IMR-90 (cell line): ENCODE measurements around the gene TRAF7. TPM values are rescaled to one million over a fixed set of nuclear protein-coding genes. Genes with fewer than 3 reads are reported as not detected.

ENCODE experiments used
- ATAC-seq: fragments of 200-7000 bp; cut with Tn5 transposase; 2 replicates; pipeline ENCODE4 v1.9.1; 2020; ENCODE audit warnings: low read depth, mild to moderate bottlenecking, moderate library complexity
- BruUV-seq: library from RNA; stranded (reverse); fragments of 400-500 nt; replicated peaks from 2 replicates; lab custom pipeline; 2021; lab: Mats Ljungman, UMichigan
- CTCF ChIA-PET: fragments of 300-600 bp; formaldehyde crosslinking; extraction: SDS; loops from one replicate; lab custom pipeline; 2021; ENCODE audit warnings: antibody characterized with exemption; lab: Yijun Ruan, JAX
- POLR2A ChIA-PET: fragments of 300-600 bp; sonication (Branson Sonifier 250); formaldehyde crosslinking; loops from one replicate; lab custom pipeline; 2022; ENCODE audit warnings: antibody characterized with exemption; ENCODE audit not compliant: unreplicated experiment; lab: Charles Lee
- DNase-seq: peaks from one replicate; pipeline ENCODE4 v3.0.0; 2013
- H2AFZ ChIP-seq: replicated peaks from 2 replicates; pipeline ENCODE3; 2013; ENCODE audit warnings: low read length, mild to moderate bottlenecking; ENCODE audit not compliant: poor library complexity
- H2AK5ac ChIP-seq: 2 replicates; pipeline ENCODE4 v1.6.1; 2013; ENCODE audit warnings: low read depth, low read length, inconsistent platforms
- H2AK9ac ChIP-seq: replicated peaks from 2 replicates; pipeline ENCODE3; 2013; ENCODE audit warnings: mild to moderate bottlenecking, low read depth, low read length, moderate library complexity; ENCODE audit not compliant: poor library complexity
- H2BK120ac ChIP-seq: 2 replicates; pipeline ENCODE4 v1.6.1; 2013; ENCODE audit warnings: low read depth, low read length, inconsistent platforms
- H2BK15ac ChIP-seq: 3 replicates; pipeline ENCODE4 v1.6.1; 2013; ENCODE audit warnings: low read depth, low read length, inconsistent platforms
- H2BK20ac ChIP-seq: 2 replicates; pipeline ENCODE4 v1.6.1; 2013; ENCODE audit warnings: low read depth, mild to moderate bottlenecking, inconsistent platforms, low read length, moderate library complexity
- H2BK5ac ChIP-seq: 2 replicates; pipeline ENCODE4 v1.6.1; 2013; ENCODE audit warnings: mild to moderate bottlenecking, low read depth, low read length, inconsistent platforms; ENCODE audit not compliant: poor library complexity, severe bottlenecking
- H3K14ac ChIP-seq: replicated peaks from 2 replicates; pipeline ENCODE4 v1.6.1; 2013; ENCODE audit warnings: low read depth, low read length, inconsistent platforms
- H3K18ac ChIP-seq: 2 replicates; pipeline ENCODE4 v1.6.1; 2013; ENCODE audit warnings: low read depth, low read length, control low read depth
- H3K23ac ChIP-seq: 2 replicates; pipeline ENCODE4 v1.6.1; 2013; ENCODE audit warnings: low read depth, low read length, inconsistent platforms
- H3K27ac ChIP-seq: 2 replicates; pipeline ENCODE4 v1.5.1; 2013; ENCODE audit warnings: mild to moderate bottlenecking, control low read depth, low read length; ENCODE audit not compliant: insufficient read depth
- H3K27me3 ChIP-seq: 2 replicates; pipeline ENCODE4 v1.6.1; 2013; ENCODE audit warnings: low read length; ENCODE audit not compliant: control insufficient read depth, insufficient read depth
- H3K36me3 ChIP-seq: 2 replicates; pipeline ENCODE4 v1.6.1; 2013; ENCODE audit warnings: low read length, mixed read lengths; ENCODE audit not compliant: control insufficient read depth, insufficient read depth
- H3K4ac ChIP-seq: 2 replicates; pipeline ENCODE4 v1.6.1; 2013; ENCODE audit warnings: low read depth, low read length, inconsistent platforms
- H3K4me1 ChIP-seq: 2 replicates; pipeline ENCODE4 v1.6.1; 2013; ENCODE audit warnings: low read length, mixed read lengths; ENCODE audit not compliant: control insufficient read depth, insufficient read depth
- H3K4me2 ChIP-seq: 2 replicates; pipeline ENCODE4 v1.6.1; 2013; ENCODE audit warnings: low read depth, mild to moderate bottlenecking, control low read depth, low read length, moderate library complexity
- H3K4me3 ChIP-seq: 2 replicates; pipeline ENCODE4 v1.5.1; 2013; ENCODE audit warnings: low read depth, mild to moderate bottlenecking, control low read depth, low read length, moderate library complexity; ENCODE audit not compliant: insufficient read depth
- H3K56ac ChIP-seq: 2 replicates; pipeline ENCODE4 v1.6.1; 2013; ENCODE audit warnings: low read length, inconsistent platforms; ENCODE audit not compliant: insufficient read depth; ENCODE audit errors: extremely low read depth
- H3K79me1 ChIP-seq, 2 experiments: 2 replicates each; pipeline ENCODE4 v1.6.1; 2013; ENCODE audit warnings: low read length in 2 of 2, inconsistent platforms in 1 of 2, low read depth in 1 of 2
- H3K9ac ChIP-seq: 2 replicates; pipeline ENCODE4 v1.6.1; 2013; ENCODE audit warnings: low read depth, low read length, control low read depth
- H3K9me1 ChIP-seq: 2 replicates; pipeline ENCODE4 v1.6.1; 2013; ENCODE audit warnings: low read length, inconsistent platforms; ENCODE audit not compliant: insufficient read depth
- H3K9me3 ChIP-seq: 2 replicates; pipeline ENCODE4 v1.6.1; 2013; ENCODE audit warnings: low read length; ENCODE audit not compliant: control insufficient read depth, insufficient read depth
- H4K20me1 ChIP-seq: 2 replicates; pipeline ENCODE4 v1.6.1; 2013; ENCODE audit warnings: low read length, inconsistent platforms; ENCODE audit not compliant: insufficient read depth
- H4K5ac ChIP-seq: 2 replicates; pipeline ENCODE4 v1.6.1; 2013; ENCODE audit warnings: mild to moderate bottlenecking, low read depth, low read length, control low read depth
- H4K8ac ChIP-seq, 2 experiments: 2 replicates each; pipeline ENCODE4 v1.6.1; 2013; ENCODE audit warnings: low read depth in 2 of 2, low read length in 2 of 2, control low read depth in 1 of 2, inconsistent platforms in 1 of 2
- H4K91ac ChIP-seq: 2 replicates; pipeline ENCODE4 v1.6.1; 2013; ENCODE audit warnings: low read depth, low read length, inconsistent platforms; ENCODE audit not compliant: insufficient read depth
- FOS ChIP-seq: fragments of 150-350 bp; IDR thresholded peaks from 2 replicates; pipeline ENCODE4 v1.6.1; 2016; ENCODE audit warnings: low read depth, low read length
- MAFK ChIP-seq: IDR thresholded peaks from 2 replicates; pipeline ENCODE4 v1.6.1; 2012; ENCODE audit warnings: low read depth, low read length, improper control_type of control experiment
- MXI1 ChIP-seq: IDR thresholded peaks from 2 replicates; pipeline ENCODE4 v1.6.1; 2012; ENCODE audit warnings: low read depth, mild to moderate bottlenecking, low read length, moderate library complexity, borderline replicate concordance
- NFE2L2 ChIP-seq: fragments of 150-350 bp; IDR thresholded peaks from 2 replicates; pipeline ENCODE4 v1.6.1; 2016; ENCODE audit warnings: low read depth, mild to moderate bottlenecking, low read length
- POLR2A ChIP-seq: IDR thresholded peaks from 2 replicates; pipeline ENCODE4 v1.6.1; 2012; ENCODE audit warnings: mild to moderate bottlenecking, low read depth, low read length
- RAD21 ChIP-seq: IDR thresholded peaks from 2 replicates; pipeline ENCODE4 v1.6.1; 2012; ENCODE audit warnings: low read length, improper control_type of control experiment
- WGBS, 2 experiments: methylation state at CpG; one replicate each; pipeline versions ENCODE4 v1.1.5 to v1.1.7; 2013; ENCODE audit warnings: missing lambda C conversion rate in 2 of 2; ENCODE audit not compliant: insufficient read length in 1 of 2; ENCODE audit errors: extremely low coverage in 2 of 2; 5-methylcytosine and 5-hydroxymethylcytosine counted together
- dilution Hi-C: fragments of 300-500 bp; cut with HindIII; formaldehyde crosslinking; loops from one replicate; pipeline ENCODE4 v1.14.3; 2018; ENCODE audit warnings: low sequenced_read_pairs; ENCODE audit not compliant: unreplicated experiment
- in situ Hi-C: fragments of 300-500 bp; cut with MboI; formaldehyde crosslinking; loops from 3 replicates; pipeline ENCODE4 v1.14.3; 2019; ENCODE audit warnings: low sequenced_read_pairs, inconsistent platforms, mixed read lengths
- intact Hi-C: fragments of 100-400 bp; cut with micrococcal nuclease; formaldehyde crosslinking; loops from 2 replicates; pipeline ENCODE4 v1.10.0; 2022
- polyA plus RNA-seq, 3 experiments: library from polyadenylated mRNA; depleted of rRNA; stranded (reverse); fragments of >200 nt; gene quantifications; 2 replicates each; pipeline ENCODE4 v1.2.3, GENCODE V29; 2012; ENCODE audit warnings: low replicate concordance in 1 of 3
- total RNA-seq: library from RNA; depleted of rRNA; stranded (reverse); fragments of >200 nt; gene quantifications from 2 replicates; pipeline ENCODE4 v1.2.3, GENCODE V29; 2012
- TF ChIP-seq, protein P1 (sequence below): conservative IDR thresholded peaks from 2 replicates; pipeline ENCODE4 v1.5.1; 2012; ENCODE audit warnings: mild to moderate bottlenecking, low read depth, low read length, improper control_type of control experiment
- TF ChIP-seq, protein P2 (sequence below): fragments of 150-350 bp; IDR thresholded peaks from 2 replicates; pipeline ENCODE4 v1.6.1; 2016; ENCODE audit warnings: low read depth, mild to moderate bottlenecking, low read length, moderate library complexity, borderline replicate concordance
- TF ChIP-seq, protein P3 (sequence below): fragments of 150-350 bp; IDR thresholded peaks from 2 replicates; pipeline ENCODE4 v1.6.1; 2017; ENCODE audit warnings: mild to moderate bottlenecking, antibody characterized with exemption, low read length, low read depth

The TRAF7 gene
- total and polyA plus RNA-seq, 2 of the 4 experiments (the other 2 are of a cell fraction), result 29.6 to 52.6 TPM

DNA sequence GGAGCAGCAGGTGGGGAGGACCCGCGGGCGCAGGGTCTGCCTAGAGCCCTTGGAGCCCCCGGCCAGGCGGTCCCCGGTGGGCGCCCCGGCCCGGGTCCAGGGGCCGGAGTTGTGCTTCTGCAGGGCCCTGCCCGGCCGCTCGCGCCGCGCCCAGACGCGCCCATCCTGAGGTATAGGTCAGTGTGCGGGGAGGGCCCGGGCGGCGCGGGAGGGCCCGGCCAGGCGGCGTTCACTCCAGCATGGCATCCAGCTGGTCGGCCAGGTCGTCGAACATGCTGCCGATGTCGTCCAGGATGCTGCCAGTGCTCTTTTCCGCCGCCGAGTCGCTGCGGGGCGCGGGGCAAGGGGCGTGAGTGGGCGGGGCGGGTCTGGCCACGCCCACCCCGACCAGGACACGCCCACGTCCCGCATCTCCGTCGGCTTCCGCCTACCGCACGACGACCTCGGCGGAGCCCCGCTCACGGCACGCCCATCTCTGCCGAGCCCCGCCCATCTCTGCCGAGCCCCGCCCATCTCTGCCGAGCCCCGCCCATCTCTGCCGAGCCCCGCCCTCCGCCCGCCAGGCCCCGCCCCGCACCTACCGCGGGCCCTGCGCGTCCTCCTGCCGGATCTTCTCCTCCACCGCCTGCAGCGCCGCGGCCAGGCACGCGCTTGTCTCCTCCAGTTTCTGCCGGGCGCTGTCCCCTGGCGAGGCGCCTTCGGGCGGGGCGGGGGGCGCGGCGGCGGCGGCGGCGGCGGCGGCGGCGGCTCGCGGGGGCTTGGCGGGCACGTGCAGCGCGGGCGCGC lies 22.9 kb downstream of the TRAF7 start:
- H4K8ac ChIP-seq, result no peak overlapping the region
- H3K9me1 ChIP-seq, result no peaks in the 10 kb centered on the region
- H3K18ac ChIP-seq, result no peak overlapping the region
- H3K27me3 ChIP-seq, result no peaks in the 10 kb centered on the region
- peaks cover 40% of the 10 kb centered on the region for H3K36me3 ChIP-seq
- no peak overlapping the region for H3K27ac ChIP-seq
- ChIA-PET CTCF (no interaction called here), POLR2A (no interaction called here)
- no peak overlapping the region for H2BK120ac ChIP-seq
- intact Hi-C loops, result no loop called here
- H2AK9ac ChIP-seq, result peak overlapping the region; percentile 28
- no peak overlapping the region for H4K5ac ChIP-seq
- no peak overlapping the region for H2AK5ac ChIP-seq
- in situ Hi-C loops, result no loop called here
- ATAC-seq, result peak; percentile 74
- no peak overlapping the region for H2BK15ac ChIP-seq
- H3K9ac ChIP-seq, result no peak overlapping the region
- no peaks in the 10 kb centered on the region for H3K79me1 ChIP-seq
- H2AFZ ChIP-seq, result no peak overlapping the region
- no peak overlapping the region for H3K4me2 ChIP-seq
- no peak overlapping the region for H3K4ac ChIP-seq
- H3K4me3 ChIP-seq, result no peak overlapping the region
- no TSS peak for BruUV-seq
- H4K20me1 ChIP-seq, result peaks cover 7% of the 10 kb centered on the region; the same call in 1 of the 2 replicates
- H2BK20ac ChIP-seq, result no peak overlapping the region
- no peak for TF ChIP-seq NFE2L2
- TF ChIP-seq MXI1, result no peak
- TF ChIP-seq FOS, result no peak
- TF ChIP-seq, protein P1, sequence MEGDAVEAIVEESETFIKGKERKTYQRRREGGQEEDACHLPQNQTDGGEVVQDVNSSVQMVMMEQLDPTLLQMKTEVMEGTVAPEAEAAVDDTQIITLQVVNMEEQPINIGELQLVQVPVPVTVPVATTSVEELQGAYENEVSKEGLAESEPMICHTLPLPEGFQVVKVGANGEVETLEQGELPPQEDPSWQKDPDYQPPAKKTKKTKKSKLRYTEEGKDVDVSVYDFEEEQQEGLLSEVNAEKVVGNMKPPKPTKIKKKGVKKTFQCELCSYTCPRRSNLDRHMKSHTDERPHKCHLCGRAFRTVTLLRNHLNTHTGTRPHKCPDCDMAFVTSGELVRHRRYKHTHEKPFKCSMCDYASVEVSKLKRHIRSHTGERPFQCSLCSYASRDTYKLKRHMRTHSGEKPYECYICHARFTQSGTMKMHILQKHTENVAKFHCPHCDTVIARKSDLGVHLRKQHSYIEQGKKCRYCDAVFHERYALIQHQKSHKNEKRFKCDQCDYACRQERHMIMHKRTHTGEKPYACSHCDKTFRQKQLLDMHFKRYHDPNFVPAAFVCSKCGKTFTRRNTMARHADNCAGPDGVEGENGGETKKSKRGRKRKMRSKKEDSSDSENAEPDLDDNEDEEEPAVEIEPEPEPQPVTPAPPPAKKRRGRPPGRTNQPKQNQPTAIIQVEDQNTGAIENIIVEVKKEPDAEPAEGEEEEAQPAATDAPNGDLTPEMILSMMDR, result no peak
- no peak for TF ChIP-seq MAFK
- TF ChIP-seq, protein P2, sequence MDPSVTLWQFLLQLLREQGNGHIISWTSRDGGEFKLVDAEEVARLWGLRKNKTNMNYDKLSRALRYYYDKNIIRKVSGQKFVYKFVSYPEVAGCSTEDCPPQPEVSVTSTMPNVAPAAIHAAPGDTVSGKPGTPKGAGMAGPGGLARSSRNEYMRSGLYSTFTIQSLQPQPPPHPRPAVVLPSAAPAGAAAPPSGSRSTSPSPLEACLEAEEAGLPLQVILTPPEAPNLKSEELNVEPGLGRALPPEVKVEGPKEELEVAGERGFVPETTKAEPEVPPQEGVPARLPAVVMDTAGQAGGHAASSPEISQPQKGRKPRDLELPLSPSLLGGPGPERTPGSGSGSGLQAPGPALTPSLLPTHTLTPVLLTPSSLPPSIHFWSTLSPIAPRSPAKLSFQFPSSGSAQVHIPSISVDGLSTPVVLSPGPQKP, result no peak
- no peak for TF ChIP-seq RAD21
- no peak for TF ChIP-seq POLR2A
- TF ChIP-seq, protein P3, sequence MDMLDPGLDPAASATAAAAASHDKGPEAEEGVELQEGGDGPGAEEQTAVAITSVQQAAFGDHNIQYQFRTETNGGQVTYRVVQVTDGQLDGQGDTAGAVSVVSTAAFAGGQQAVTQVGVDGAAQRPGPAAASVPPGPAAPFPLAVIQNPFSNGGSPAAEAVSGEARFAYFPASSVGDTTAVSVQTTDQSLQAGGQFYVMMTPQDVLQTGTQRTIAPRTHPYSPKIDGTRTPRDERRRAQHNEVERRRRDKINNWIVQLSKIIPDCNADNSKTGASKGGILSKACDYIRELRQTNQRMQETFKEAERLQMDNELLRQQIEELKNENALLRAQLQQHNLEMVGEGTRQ, result no peak
- 60% methylated on average over 47 of the region's 106 CpGs; no CpG with 5 or more reads in 1 of the 2 experiments for WGBS, 2 experiments
- no peaks in the 10 kb centered on the region for H3K4me1 ChIP-seq
- no peak overlapping the region for H3K23ac ChIP-seq
- dilution Hi-C loops, result no loop called here
- H3K14ac ChIP-seq, result no peak overlapping the region
- no peak for DNase-seq
- H3K9me3 ChIP-seq, result no peaks in the 10 kb centered on the region
- H4K91ac ChIP-seq, result no peak overlapping the region
- H3K56ac ChIP-seq, result no peak overlapping the region
- H2BK5ac ChIP-seq, result no peak overlapping the region
